Keratinocyte (primary cell): ENCODE measurements around the gene TFEC.

Source experiments
- CTCF ChIP-seq, 3 experiments: IDR thresholded peaks in 1 of 3; conservative IDR thresholded peaks in 1 of 3; optimal IDR thresholded peaks in 1 of 3; 2 replicates in 2 of 3; 3 replicates in 1 of 3; pipeline versions ENCODE3 to v1.5.1; 2011; ENCODE audit warnings: low read length in 3 of 3, mild to moderate bottlenecking in 3 of 3, moderate library complexity in 2 of 3, control low read depth in 1 of 3, inconsistent platforms in 1 of 3; ENCODE audit not compliant: insufficient read depth in 2 of 3; ENCODE audit errors: extremely low read depth in 1 of 3
- EZH2 ChIP-seq: IDR thresholded peaks from one replicate; pipeline ENCODE4 v1.6.1; 2012; ENCODE audit warnings: inconsistent platforms, mild to moderate bottlenecking, low read length, moderate library complexity

- no peak for TF ChIP-seq CTCF (optimal IDR thresholded peaks at IDR 0.05 in 1 of 3, IDR thresholded peaks at IDR 0.05 in 1 of 3, conservative IDR thresholded peaks at IDR 0.05 in 1 of 3; ENCODE audit: extremely low read depth in 1 of 3, insufficient read depth in 2 of 3, low read length in 3 of 3)
- no peak for TF ChIP-seq EZH2
Measured at GRCh38 chr7:116013675-116014074, 16.9 kb downstream of the TFEC start.
